Trophoblast cell (in vitro differentiated cells and primary cell): ENCODE measurements around the gene CYP2A7.
"Not testable (repeated sequence)": the region's sequence is repeated elsewhere in the genome, so short reads cannot be mapped to it uniquely, and the experiment has no call there.

Experiments used
- DNase-seq, 2 donors: peaks; one replicate each; pipeline ENCODE4 v3.0.0-alpha.2; 2016
- H2AFZ ChIP-seq: 2 replicates; pipeline ENCODE4 v1.6.1; 2013; ENCODE audit warnings: low read length, moderate library complexity, mild to moderate bottlenecking; ENCODE audit not compliant: insufficient read depth, poor library complexity
- H2AK5ac ChIP-seq: 2 replicates; pipeline ENCODE4 v1.6.1; 2013; ENCODE audit warnings: mild to moderate bottlenecking, low read length
- H2BK120ac ChIP-seq: 2 replicates; pipeline ENCODE4 v1.6.1; 2013; ENCODE audit warnings: low read length, mild to moderate bottlenecking, moderate library complexity; ENCODE audit not compliant: insufficient read depth, poor library complexity
- H2BK12ac ChIP-seq: 2 replicates; pipeline ENCODE4 v1.6.1; 2013; ENCODE audit warnings: mild to moderate bottlenecking, low read length, moderate library complexity
- H2BK5ac ChIP-seq: 2 replicates; pipeline ENCODE4 v1.6.1; 2013; ENCODE audit warnings: low read length, low read depth, moderate library complexity, mild to moderate bottlenecking; ENCODE audit not compliant: poor library complexity
- H3K14ac ChIP-seq: 2 replicates; pipeline ENCODE4 v1.6.1; 2013; ENCODE audit warnings: mild to moderate bottlenecking, low read length
- H3K18ac ChIP-seq: 2 replicates; pipeline ENCODE4 v1.6.1; 2013; ENCODE audit warnings: mild to moderate bottlenecking, low read length
- H3K23ac ChIP-seq: 2 replicates; pipeline ENCODE4 v1.6.1; 2013; ENCODE audit warnings: low read length
- H3K27ac ChIP-seq: 2 replicates; pipeline ENCODE4 v1.5.1; 2013; ENCODE audit warnings: low read depth, mild to moderate bottlenecking, inconsistent platforms, low read length, moderate library complexity
- H3K27me3 ChIP-seq: 2 replicates; pipeline ENCODE4 v1.6.1; 2013; ENCODE audit warnings: inconsistent platforms, mild to moderate bottlenecking, low read length, moderate library complexity; ENCODE audit not compliant: insufficient read depth
- H3K36me3 ChIP-seq, 2 experiments: 1 replicate in 1 of 2; 2 replicates in 1 of 2; pipeline ENCODE4 v1.6.1; 2013; ENCODE audit warnings: low read length in 2 of 2, mild to moderate bottlenecking in 2 of 2, moderate library complexity in 1 of 2; ENCODE audit not compliant: insufficient read depth in 2 of 2, control insufficient read depth in 1 of 2
- H3K4ac ChIP-seq: 2 replicates; pipeline ENCODE4 v1.6.1; 2013; ENCODE audit warnings: low read depth, mild to moderate bottlenecking, low read length, moderate library complexity
- H3K4me1 ChIP-seq, 2 experiments: 1 replicate in 1 of 2; 2 replicates in 1 of 2; pipeline ENCODE4 v1.6.1; 2013; ENCODE audit warnings: low read length in 2 of 2, mild to moderate bottlenecking in 2 of 2, moderate library complexity in 1 of 2; ENCODE audit not compliant: insufficient read depth in 2 of 2, control insufficient read depth in 1 of 2
- H3K4me2 ChIP-seq: 2 replicates; pipeline ENCODE4 v1.6.1; 2013; ENCODE audit warnings: inconsistent platforms, mild to moderate bottlenecking, low read length, moderate library complexity
- H3K4me3 ChIP-seq: 2 replicates; pipeline ENCODE4 v1.5.1; 2013; ENCODE audit warnings: mild to moderate bottlenecking, low read depth, low read length, inconsistent platforms
- H3K79me1 ChIP-seq: one replicate; pipeline ENCODE4 v1.6.1; 2013; ENCODE audit warnings: low read length
- H3K79me2 ChIP-seq: 2 replicates; pipeline ENCODE4 v1.6.1; 2013; ENCODE audit warnings: low read length, mild to moderate bottlenecking; ENCODE audit not compliant: control insufficient read depth, insufficient read depth, poor library complexity
- H3K9ac ChIP-seq: 2 replicates; pipeline ENCODE4 v1.6.1; 2013; ENCODE audit warnings: mild to moderate bottlenecking, low read length
- H3K9me3 ChIP-seq: 2 replicates; pipeline ENCODE4 v1.6.1; 2013; ENCODE audit warnings: low read depth, mild to moderate bottlenecking, control low read depth, inconsistent platforms, low read length; ENCODE audit not compliant: insufficient read depth
- H4K12ac ChIP-seq: 2 replicates; pipeline ENCODE4 v1.6.1; 2013; ENCODE audit warnings: low read depth, mild to moderate bottlenecking, low read length, moderate library complexity
- H4K8ac ChIP-seq: 2 replicates; pipeline ENCODE4 v1.6.1; 2013; ENCODE audit warnings: low read depth, mild to moderate bottlenecking, low read length, moderate library complexity
- H4K91ac ChIP-seq: one replicate; pipeline ENCODE4 v1.6.1; 2013; ENCODE audit warnings: low read depth, mild to moderate bottlenecking, low read length, moderate library complexity
- WGBS: extraction: QIAGEN DNeasy Blood & Tissue Kit; methylation state at CpG from one replicate; pipeline ENCODE4 v1.1.7; 2013; ENCODE audit warnings: missing lambda C conversion rate; ENCODE audit not compliant: insufficient read length, insufficient coverage; ENCODE audit errors: extremely low coverage; 5-methylcytosine and 5-hydroxymethylcytosine counted together

The CYP2A7 gene

DNA sequence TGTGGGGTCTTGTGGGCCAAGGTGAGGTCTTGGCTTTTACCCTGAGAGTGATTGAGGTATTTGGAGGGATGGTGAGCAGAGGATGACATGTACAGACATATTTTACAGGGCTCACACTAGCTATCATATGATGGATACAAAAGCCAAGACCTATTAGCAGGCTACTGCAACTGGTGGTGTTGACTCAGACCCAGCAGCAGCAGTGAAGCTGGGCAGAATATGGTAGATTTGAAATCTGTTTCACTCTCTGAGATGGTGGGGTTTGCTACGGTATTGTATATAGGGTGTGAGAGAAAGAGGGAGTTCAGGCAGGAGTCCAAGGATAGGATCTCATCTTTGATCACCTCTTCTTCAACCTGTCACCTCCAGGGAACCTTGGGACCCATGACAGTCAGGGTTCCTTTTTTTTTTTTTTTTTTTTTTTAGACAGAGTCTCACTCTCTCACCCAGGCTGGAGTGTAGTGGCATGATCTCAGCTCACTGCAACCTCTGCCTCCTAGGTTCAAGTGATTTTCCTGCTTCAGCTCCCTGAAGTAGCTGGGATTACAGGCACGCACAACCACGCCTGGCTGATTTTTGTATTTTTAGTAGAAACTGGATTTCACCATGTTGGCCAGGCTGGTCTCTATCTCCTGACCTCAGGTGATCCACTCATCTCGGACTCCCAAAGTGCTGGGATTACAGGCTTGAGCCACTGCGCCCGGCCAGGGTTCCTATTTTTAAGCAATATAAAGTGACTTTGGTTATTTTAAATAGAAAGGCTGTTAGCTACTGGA is 20.1 kb upstream of the CYP2A7 start:
- not testable (repeated sequence) for H3K9me3 ChIP-seq, H3K4me2 ChIP-seq, H3K27me3 ChIP-seq, H4K12ac ChIP-seq, H4K8ac ChIP-seq, H2BK120ac ChIP-seq, H3K79me2 ChIP-seq, H2AK5ac ChIP-seq, H3K14ac ChIP-seq, H3K4me1 ChIP-seq, H3K23ac ChIP-seq, H3K27ac ChIP-seq, H2BK5ac ChIP-seq, H3K9ac ChIP-seq, H3K36me3 ChIP-seq, H3K4ac ChIP-seq, H3K4me3 ChIP-seq, H3K79me1 ChIP-seq, H3K18ac ChIP-seq, H2AFZ ChIP-seq, DNase-seq, H2BK12ac ChIP-seq, H4K91ac ChIP-seq
- WGBS: no CpG with 5 or more reads among the region's 6 CpGs

DNA sequence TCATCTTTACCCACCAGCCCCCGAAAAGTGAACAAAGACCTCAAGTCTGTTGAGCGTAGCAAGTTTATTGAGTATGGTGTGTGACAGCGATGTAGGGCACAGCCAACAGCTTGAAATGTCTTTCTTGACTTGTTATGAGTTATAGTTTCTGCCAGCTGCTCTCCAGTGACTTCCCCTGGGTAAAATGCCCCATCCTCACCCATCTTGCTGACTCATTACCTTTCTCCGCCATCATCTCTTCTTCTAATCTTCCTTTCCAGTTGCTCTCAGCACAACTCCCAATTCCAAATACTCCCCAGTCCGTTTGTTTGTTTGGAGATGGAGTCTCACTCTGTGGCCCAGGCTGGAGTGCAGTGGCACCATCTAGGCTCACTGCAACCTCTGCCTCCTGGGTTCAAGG is 18.5 kb upstream of the CYP2A7 start:
- no CpG with 5 or more reads among the region's 5 CpGs for WGBS
- not testable (repeated sequence) for DNase-seq

DNA sequence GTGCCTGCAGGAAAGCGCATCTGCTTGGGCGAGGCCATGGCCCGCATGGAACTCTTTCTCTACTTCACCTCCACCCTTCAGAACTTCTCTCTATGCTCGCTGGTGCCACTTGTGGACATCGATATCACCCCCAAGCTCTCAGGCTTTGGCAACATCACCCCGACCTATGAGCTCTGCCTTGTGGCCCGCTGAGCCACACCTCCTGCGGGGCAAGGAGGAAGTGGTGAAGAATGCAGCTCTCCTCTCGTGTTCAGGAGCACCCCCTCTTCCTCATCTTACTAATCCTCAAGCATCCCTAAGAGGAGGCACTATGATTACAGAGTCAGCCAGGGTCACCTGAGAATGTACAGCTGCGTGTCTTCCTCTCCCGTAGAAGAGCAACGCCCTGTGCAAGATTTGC is 17.9 kb upstream of the CYP2A7 start:
- not testable (repeated sequence) for H4K91ac ChIP-seq, H3K4me3 ChIP-seq, H3K14ac ChIP-seq, H3K4ac ChIP-seq, H3K27me3 ChIP-seq, H3K4me1 ChIP-seq, H2BK5ac ChIP-seq, H3K27ac ChIP-seq, H3K18ac ChIP-seq, H3K9me3 ChIP-seq, DNase-seq, H4K8ac ChIP-seq, H3K36me3 ChIP-seq, H2AFZ ChIP-seq, H3K79me2 ChIP-seq, H3K4me2 ChIP-seq, H2BK120ac ChIP-seq, H2BK12ac ChIP-seq, H3K9ac ChIP-seq, H3K79me1 ChIP-seq, H3K23ac ChIP-seq, H2AK5ac ChIP-seq, H4K12ac ChIP-seq
- no CpG with 5 or more reads among the region's 12 CpGs for WGBS

More for the DNA sequence above, 18.5 kb upstream of the CYP2A7 start:
- not testable (repeated sequence) for H4K91ac ChIP-seq, H3K18ac ChIP-seq, H3K14ac ChIP-seq, H3K4me1 ChIP-seq, H2BK5ac ChIP-seq, H2BK12ac ChIP-seq, H3K4me3 ChIP-seq, H3K36me3 ChIP-seq, H3K23ac ChIP-seq, H2AK5ac ChIP-seq, H3K27me3 ChIP-seq, H4K8ac ChIP-seq, H3K4me2 ChIP-seq, H2BK120ac ChIP-seq, H3K27ac ChIP-seq, H3K4ac ChIP-seq, H3K9ac ChIP-seq, H3K79me2 ChIP-seq, H2AFZ ChIP-seq, H4K12ac ChIP-seq, H3K79me1 ChIP-seq, H3K9me3 ChIP-seq

GRCh38 chr19:40896843-40897789 is 15.1 kb upstream of the CYP2A7 start:
- not testable (repeated sequence) for H2BK12ac ChIP-seq

More at GRCh38 chr19:40896843-40897789, 15.1 kb upstream of the CYP2A7 start:
- no CpG with 5 or more reads among the region's 13 CpGs for WGBS
- H4K91ac ChIP-seq, H3K27me3 ChIP-seq, H2AFZ ChIP-seq, H3K79me2 ChIP-seq, H2BK5ac ChIP-seq, H3K23ac ChIP-seq, H3K4me1 ChIP-seq, H2BK120ac ChIP-seq, H3K18ac ChIP-seq, H4K12ac ChIP-seq, H3K9me3 ChIP-seq, H3K4me3 ChIP-seq, H3K9ac ChIP-seq, H3K4me2 ChIP-seq, H3K4ac ChIP-seq, H3K36me3 ChIP-seq, H3K14ac ChIP-seq, H3K79me1 ChIP-seq, H2AK5ac ChIP-seq, H4K8ac ChIP-seq, H3K27ac ChIP-seq: not testable (repeated sequence)
- DNase-seq: peak in 1 of 2 donors; percentile 31
